ENCODE results near the gene CD7.
A peak's percentile ranks its signal among the peaks of the same experiment; 100 is the strongest.
"Not testable (repeated sequence)": the region's sequence is repeated elsewhere in the genome, so short reads cannot be mapped to it uniquely, and the experiment has no call there.

Gene CD7

DNA sequence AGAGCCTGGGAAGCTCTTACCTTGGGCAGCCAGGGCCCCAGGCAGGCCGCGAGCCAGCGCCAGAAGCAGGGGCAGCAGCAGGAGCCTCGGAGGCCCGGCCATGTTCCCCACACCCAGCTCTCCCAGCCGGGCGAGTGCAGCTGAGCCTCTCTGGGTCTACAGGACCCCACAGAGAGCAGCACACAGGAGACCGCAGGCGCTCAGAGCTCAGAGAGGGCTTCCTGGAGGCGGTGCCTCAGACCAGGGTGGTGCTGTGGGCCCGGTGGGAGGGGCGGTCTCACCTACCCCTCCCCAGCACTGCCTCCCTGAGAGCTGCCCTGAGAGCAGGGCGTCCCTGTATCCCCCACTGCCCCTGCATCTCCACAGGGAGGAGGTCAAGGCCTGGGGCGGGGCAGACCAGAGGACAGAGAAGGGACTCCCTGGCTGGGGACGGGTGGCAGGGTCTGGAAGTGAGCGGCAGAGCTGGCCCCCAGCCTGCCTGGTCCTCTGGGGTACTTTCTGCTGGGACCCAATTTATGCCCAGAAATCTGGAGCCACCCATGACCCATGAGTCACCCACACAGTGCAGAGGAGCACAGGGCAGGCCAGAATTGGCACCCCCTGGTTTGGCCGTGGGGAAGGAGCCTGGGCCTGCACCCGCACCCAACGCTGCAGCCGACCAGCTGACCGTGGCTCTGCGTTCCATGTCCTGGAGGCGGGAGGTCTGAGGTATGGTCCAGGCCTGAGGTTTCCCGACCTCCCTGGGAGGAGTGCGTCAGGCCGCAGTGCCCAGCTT is at the start of gene CD7:
Gene CD7 (minus strand): TSS at position 215 of the 775 bp plus-strand sequence. CDS start 113 bp downstream, at position 102.
- DNase-seq = no peak

DNA sequence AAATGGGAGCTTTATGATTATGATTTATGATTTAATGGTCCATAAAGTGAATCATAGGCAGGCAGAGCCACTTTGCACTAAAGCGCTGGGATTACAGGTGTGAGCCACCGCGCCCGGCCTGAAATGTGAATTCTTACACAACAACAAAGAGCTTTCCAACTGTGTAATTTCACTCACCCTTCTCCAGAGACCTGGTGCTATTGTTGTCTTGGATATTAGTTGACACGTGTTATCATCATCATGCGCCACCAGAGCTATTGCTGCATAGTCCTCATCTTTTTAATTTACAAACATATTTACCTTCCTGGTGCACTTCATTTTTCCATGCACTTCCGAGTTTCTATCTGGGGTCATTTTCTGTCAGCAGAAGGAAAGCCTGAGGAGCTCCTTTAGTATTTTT is 49.3 kb upstream of the CD7 start:
- DNase-seq = no peak

DNA sequence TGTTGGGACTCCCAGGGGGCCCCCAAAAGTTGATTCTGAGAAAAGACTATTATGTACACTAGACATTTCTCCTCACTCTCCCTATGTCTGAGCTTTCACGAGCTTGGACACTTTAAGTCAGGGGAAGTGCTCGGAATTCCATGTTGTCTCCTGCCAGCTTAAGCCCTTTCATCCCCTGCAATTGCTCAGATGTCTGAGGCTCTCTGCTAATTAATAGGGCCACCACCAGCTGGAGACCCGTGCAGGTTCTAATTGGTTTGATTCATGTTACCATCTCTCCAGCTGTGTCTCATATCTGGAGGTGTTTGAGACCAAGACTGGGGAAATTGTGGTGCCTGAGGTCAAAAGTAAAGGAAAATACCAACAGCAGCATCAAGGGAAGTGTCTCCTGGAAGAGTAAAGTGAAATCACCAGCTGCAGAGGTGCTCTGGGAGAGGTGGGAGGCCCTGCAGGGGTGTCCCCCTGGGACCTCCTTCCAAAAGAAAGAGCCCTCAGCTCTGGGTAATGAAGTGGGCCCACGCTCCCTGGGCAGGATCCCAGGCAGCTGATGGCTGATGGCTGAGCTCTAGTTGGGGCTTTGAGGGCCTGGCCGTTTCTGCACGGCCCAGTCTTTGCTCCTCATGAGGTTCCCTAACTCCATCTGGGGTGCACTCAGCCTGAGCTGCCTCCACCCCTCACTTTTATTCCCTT is 48.3 kb upstream of the CD7 start:
- DNase-seq = no peak

DNA sequence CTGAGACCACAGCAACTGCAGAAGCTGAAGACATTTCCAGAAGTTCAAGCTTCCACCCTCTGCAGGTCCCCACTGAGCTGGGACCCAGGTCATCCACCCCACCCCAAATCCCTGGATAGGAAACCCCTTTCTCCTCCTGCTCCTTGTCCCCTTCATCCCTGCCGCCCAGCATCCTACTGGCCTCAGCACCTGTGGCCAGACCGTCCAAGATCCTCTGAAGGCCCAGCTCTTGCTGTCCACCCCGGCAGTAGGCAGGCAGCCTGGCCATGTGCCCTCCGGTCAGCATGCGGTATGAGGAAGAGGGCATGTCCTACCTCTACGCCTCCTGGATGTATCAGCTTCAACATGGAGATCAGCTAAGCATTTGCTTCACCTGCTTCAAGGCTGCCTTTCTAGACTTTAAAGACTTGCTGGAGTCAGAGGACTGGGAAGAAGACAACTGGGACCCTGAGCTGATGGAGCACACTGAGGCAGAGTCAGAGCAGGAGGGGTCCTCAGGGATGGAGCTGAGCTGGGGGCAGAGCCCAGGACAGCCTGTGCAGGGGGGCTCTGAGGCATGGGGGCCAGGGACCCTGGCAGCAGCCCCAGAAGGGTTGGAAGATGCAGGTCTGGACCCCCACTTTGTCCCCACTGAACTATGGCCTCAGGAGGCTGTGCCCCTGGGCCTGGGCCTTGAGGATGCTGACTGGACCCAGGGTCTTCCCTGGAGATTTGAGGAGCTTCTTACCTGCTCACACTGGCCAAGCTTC is 44.7 kb upstream of the CD7 start:
- no peak for DNase-seq

DNA sequence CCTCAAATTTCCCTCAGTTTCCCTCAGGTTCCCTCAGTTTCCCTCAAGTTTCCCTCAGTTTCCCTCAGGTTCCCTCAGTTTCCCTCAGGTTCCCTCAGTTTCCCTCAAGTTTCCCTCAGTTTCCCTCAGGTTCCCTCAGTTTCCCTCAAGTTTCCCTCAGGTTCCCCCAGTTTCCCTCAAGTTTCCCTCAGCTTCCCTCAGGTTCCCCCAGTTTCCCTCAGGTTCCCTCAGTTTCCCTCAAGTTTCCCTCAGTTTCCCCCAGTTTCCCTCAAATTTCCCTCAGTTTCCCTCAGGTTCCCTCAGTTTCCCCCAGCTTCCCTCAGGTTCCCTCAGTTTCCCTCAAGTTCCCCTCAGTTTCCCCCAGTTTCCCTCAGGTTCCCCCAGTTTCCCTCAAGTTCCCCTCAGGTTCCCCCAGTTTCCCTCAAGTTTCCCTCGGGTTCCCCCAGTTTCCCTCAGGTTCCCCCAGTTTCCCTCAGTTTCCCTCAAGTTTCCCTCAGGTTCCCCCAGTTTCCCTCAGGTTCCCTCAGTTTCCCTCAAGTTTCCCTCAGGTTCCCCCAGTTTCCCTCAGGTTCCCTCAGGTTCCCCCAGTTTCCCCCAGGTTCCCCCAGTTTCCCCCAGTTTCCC is 42.2 kb upstream of the CD7 start:
- not testable (repeated sequence) for DNase-seq

DNA sequence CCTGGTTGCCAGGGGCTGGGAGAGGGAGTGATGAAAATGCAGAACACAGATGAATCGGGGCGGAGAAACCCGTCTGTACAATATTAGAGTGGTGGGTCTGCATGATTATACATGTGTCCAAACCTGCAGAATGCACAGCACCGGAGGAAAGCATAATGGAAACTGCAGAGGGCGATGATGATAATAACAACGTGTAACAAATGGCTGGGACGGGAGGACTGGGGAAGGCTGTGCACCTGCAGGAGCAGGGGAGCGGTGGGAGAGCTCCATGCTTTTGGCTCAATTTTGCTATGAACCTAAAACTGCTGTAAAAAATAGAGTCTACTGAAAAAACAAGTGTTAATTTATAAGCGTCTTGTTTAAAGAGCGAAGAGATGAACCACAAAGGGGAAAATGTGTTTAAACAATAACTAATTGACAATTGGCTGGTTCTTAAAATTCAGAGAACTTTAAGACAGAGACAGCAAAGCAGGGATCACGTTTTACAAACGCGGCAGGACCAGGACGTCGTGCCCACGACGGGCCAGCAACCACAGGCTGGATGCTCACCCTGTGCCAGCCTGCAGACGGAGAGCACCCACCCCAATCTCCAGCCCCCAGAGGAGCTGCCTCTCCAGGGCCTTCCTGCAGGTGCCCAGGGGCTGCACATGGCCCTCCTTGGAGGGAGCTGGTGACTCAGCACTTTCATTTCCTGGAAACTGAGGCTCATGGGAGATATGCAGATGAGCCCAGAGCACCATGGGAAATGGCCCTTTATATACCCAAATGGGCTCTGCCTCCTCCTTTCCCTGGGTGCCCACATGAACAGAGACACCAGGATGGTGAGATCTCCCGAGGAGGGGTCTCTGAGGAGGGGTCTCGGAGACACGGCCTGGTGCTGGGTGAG is 41.3 kb upstream of the CD7 start, which contains the start of gene TEX19:
Gene TEX19 (plus strand): TSS at position 783 of the 886 bp plus-strand sequence. CDS start 2,904 bp downstream, outside the sequence.
- peak in 1 of 2 experiments; percentile 33 for DNase-seq

DNA sequence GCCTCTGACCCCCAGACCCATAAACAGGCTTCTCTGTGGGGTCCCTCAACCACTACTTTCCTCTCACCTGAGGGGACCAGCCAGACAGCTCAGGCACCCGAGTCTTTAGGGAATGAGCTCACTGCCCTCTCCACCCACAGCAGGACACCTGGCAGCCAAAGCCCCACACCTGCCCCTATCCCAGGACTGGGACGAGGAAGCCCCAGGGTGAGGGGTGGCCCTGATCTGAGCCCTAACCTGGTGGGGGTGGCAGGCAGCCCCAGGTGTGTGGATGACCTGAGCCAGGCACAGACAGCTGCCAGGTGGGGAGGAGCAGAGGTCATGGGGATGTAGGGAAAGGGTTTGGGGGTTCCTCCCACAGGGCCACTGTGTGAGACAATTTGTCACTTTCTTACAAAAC is 40.0 kb upstream of the CD7 start:
- DNase-seq = no peak

DNA sequence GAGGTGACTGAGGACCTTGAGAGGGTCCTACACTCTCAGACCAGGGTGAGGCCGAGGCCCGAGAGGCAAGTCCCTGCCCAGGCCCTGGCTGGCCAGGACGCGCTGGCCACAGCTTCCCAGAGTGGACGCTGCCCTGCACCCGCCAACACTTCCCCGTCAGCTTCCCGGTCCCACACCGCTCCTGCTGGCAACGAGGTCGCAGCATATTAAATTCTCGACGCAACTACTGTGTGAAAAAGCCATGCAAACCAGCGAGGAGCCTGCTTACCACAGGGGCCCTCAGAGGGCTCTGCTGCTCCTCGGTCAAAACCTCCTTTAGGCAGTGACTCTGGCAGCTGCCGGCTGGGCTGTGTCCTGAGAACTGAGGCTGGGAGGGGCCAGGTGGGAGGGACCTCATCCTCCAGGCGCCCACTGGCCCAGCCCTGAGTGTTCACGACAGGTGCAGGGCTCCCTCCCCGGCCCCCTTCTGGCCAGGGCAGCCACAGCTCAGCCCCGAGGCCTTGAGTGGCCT is 39.5 kb upstream of the CD7 start:
- DNase-seq = no peak

DNA sequence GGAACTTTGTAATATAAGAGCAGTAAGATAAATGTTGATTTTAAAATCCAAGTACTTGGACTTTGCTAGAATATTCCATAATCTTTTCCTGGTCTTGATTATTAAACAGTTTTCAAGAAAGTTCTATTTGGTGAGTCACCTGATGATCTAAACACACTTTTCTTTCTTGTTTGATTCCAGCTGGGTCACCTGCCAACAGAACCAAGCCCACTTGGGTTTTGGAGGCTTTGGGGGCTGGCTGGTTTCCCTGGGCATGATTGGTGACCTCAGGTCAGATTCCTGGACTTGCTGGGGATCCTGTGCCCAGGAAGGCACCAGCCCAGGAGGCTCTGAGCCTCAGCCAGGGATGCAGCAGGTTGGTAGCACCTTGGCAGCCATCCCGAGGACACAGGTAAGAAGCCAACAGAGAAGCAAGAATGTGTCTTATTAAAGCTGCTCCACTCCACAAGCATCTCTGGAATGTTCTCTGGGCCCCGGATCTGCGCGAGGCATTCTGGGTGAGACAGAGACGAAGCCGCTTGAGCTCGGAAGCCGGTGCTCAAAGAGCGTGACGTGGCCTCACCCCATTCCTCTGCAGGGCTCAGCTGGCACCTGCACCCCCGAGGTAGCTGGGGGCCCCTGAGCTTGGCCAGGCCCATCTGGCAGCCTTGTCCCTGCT is 38.5 kb upstream of the CD7 start:
- DNase-seq = no peak

DNA sequence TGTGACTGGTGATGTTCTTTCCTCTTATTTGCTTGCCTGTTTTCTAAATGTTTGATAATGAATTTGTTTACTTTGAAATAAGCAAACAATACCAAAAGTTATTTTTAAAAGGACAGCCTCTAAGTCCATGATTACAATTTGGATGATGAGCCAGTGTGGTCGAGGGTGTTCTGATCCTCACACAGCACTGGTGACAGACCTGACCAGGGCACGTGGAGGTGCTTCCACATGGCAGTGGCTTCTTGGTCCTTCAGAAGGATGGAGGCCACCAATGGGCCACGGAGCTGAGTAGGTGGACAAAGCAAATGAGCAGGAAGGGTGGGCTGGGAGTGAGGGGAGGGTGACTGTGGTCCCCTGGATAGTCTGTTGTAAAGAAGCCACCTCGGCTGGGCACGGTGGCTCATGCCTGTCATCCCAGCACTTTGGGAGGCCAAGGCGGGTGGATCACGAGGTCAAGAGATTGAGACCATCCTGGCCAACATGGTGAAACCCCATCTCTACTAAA is 37.4 kb upstream of the CD7 start:
- DNase-seq = no peak

DNA sequence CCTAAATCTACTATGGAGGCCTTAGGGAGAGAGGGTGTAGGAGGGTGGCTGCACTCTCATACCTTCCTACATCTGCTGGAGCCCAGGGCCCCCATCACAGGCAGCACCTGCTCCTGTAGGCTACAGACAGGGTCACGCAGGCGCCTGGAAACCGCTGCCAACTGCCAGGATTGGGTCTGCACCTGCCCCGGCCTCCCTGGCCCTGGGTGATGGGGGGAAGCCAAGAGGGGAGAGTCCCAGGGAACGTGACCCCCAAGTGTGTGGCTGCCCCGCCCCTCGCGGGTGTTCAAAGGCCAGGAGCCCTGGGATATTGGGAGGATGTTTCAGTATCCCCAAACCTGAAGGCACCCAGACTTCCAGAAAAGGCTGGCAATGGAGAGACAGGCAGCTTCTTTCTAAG is 36.1 kb upstream of the CD7 start:
- DNase-seq = no peak

DNA sequence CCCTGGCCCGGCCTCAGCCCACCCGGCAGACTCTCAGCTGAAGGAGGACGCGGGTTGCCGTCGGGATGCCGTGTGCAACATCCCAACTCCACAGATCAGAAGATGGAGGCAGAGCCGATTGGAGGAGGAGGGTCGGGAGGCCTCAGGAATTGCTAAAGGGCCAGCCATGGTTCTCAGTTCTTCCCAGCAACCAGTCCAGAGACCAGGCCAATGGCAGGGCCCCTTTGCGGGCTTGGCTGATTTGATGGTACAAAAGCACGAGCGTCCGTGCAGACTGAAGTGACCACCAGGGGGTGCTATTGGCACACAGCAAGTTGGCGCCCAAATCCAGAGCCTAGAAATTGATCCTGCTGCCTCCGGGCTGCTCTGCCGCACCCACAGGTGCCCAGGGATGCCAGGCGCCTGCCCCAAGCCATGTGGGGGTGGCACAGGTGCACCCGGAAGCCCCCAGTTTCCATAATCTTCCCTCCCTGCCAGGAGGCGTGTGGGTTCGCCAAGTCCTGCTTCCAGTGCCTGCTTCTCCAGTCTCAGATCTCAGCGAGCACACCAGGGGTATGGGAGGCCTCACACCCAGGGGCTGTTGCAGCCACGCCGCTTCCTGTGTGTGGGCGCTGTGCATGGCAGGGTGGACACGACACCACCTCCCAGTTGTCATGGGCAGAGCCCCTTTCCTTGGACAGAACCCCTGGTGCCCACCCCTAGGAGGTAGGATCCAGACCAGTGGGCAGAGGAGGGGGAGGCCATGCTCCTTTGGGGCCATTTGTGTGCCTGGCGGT is 34.5 kb upstream of the CD7 start:
- DNase-seq = peak; percentile 78 to 92

DNA sequence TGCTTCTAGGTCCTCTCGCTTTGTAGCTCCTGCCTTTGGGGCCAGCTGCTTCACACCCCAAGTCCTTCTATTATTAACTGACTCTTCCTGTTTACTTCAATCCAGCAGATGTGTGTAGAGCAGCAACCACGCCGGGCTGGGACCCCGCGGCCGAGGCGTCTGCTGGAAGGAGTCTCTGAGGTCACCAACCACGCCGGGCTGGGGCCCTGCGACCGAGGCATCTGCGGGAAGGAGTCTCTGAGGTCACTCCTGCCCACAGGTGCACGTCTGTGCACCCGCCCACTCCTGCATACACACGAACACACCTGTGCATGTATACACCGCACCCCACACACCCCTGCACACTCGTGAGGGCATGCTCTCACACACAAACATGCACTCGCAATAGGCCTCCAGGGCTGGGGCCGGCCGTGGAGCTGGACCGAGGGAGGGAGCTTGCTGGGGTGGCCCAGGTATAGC is 33.9 kb upstream of the CD7 start:
- no peak for DNase-seq

DNA sequence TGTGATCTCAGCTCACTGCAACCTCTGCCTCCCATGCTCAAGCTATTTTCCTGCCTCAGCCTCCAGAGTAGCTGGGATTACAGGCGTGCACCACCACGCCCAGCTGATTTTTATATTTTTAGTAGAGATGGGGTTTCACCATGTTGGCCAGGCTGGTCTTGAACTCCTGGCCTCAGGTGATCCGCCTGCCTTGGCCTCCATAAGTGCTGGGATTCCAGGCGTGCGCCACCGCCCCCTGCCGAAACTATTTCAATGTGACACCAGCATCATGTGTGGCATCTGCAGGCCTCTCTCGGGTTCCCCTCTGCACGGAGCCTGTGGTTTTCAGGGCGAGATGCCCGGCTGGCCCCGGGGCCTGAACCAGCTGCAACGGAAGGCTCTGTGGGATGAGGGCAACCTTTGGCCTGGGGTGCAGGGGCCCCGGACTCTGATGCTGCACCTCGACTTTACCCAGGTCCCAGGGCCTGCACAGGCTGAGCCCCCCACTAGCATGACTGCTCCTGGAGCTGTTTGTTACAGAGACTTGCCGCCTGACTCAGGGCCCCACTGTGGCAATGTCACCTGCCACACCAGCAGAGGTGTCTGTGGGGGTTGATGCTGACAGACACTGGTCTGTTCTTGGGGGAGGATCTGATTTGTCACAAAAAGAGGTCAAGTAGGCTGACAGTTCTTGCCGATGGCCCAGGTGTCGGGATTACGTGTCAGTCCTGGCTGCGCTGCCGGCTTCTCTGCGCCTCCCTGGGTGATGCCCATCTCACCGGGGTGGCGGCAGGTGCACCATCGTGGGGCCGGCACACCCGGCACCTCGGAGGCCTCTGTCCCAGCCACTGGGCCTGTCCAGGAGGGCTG is 33.0 kb upstream of the CD7 start:
- DNase-seq = no peak

DNA sequence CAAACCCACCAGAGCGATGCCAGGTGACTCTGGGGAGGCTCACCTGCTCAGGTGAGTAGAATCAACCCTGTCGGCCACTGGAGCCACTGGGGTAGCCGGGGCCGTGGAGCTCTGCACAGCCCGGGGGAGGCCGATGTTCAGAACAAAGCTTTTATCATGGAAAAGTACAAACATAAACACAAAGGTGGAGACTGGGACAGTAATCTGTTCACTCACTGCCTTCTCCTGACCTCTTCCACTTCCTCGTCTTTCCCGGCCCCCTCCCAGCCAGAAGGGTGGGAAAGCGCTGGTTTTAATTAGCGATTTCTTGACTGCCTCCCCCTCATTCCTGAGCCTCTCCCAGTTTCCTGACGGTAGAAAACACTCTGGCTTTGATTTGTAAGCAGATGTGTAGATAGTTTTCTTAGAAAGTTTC is 31.9 kb upstream of the CD7 start:
- DNase-seq = no peak

DNA sequence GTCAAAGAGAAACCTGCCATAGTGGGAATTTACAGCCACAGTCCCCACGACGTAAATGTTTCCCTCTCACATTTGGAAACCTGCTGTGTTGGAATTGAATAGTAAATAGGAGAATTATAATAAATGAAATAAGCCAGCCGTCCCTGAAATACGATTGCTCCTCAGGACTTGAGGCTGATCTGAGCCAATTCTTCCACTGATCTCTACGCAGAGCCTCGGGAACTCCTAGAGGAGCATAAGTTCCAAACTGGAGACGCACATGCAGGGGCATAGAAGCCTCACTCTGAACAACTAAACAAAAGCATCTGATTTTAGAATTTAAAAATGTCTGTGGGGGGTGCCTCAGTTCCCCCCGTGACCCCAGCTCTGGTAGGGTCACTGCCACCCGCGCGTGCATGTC is 31.5 kb upstream of the CD7 start:
- DNase-seq = no peak

DNA sequence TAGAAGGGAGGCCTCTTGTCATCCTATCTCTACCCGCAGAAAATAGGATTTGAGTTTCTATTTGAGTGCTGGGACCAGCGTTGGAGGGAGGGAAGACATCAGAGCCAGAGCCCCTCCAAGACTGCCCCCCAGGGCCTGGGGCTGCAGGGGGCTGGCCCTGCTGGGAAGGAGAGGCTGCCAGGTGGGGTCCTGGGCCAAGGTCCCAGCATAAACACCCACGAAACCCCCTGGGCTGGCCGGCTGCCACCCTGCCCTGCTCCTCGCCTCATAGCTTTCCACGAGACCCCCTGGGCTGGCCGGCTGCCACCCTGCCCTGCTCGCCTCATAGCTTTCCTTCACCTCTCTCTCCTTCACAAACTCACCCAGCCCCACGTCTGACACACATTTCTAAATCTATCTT is 31.0 kb upstream of the CD7 start:
- DNase-seq = no peak

DNA sequence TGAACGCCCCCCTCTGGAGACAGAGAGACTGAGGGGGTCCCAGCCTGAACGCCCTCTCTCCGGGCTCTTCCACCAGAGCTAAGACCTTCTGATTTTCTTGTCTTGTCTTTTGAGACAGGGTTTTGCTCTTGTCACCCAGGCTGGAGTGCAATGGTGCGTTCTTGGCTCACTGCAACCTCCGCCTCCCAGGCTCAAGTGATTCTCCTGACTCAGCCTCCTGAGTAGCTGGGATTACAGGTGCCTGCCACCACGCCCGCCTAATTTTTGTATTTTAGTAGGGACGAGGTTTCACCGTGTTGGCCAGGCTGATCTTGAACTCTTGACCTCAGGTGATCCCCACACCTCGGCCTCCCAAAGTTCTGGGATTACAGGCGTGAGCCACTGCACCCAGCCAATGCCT is 30.6 kb upstream of the CD7 start:
- not testable (repeated sequence) for DNase-seq
